NCI-H146 treated with DMSO at 0.1 percent for 48 hours (cell line): ENCODE measurements around the gene APBA2.

Experiments used
- DNase-seq: peaks from one replicate; lab custom pipeline; 2025; ENCODE audit not compliant: unreplicated experiment; lab: John Stamatoyannopoulos, UW

Gene APBA2

DNA sequence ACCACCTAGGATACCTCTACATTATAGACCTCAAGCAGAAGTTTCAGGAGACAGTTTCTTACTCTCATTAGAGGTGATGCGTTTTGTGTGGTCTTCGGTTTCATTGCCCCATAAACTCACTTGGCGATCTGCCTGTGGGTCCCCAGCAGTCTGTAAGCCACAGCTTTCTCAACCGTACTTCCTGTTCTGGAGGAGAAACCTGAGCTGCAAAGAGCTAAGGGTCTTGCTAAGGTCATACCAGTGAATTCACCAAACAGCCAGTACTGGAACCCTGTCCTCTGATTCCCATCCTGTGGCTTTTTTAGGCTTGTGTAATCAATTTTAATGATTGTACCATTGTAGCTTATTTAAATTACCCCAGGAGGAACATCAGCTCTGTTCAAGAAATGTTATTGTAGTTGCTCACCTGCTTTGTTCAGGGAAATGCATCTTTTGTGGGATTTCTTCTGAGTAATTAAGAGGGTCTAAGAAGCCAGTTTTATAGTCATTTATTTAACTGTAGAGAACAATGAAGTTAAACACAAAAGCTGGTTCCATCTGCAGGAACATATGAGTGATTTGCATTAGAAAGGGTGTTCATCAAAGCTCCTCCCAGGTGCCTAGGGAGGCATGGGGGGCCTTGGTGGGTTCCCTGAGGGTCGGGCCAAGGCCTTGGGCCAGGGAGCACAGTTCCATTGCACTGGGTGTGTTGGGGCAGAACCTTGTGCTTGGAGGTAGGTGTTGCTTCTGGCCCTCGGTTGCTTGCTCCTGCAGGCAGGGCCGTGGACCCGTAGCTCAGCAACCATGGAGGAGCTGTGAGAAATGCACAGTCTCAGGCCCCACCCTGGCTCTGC is 69.6 kb downstream of the APBA2 start:
- no peak for DNase-seq

DNA sequence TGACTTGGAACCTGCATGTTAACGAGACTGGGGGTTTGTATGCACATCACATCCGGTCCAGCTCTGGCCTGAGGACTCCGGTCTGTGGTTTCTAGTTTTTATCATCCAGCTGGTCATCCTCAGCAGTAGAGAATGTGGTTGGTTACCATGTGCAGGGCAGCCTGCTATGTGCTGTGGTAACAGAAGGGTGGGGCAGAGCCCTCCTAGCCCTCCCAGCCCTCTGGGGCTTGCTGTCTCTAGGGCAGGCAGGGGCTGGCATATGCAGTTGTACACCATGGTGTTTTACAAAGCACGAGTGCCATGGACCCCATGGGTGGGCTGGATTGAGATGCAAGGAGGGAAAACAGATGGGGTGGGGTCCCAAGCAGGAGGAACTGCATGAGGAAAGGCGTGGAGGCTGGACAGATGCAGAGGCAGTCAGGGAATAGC is 70.2 kb downstream of the APBA2 start:
- DNase-seq = no peak

DNA sequence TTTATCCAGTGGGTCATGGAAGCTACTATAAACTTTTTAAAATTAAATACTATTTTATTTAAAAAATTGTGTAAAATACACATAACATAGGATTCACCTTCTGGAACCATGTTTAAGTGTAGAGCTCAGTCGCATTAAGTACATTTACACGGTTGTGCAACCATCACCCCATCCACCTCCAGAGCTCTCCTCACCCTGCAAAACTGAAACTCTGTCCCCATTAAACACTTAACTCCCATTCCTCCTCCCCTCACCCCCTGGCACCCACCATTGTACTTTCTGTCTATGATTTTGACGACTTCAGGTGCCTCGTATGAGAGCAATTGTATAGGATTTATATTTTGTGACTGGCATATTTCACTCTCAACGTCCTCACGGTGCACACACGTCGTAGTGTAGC is 70.7 kb downstream of the APBA2 start:
- no peak for DNase-seq

DNA sequence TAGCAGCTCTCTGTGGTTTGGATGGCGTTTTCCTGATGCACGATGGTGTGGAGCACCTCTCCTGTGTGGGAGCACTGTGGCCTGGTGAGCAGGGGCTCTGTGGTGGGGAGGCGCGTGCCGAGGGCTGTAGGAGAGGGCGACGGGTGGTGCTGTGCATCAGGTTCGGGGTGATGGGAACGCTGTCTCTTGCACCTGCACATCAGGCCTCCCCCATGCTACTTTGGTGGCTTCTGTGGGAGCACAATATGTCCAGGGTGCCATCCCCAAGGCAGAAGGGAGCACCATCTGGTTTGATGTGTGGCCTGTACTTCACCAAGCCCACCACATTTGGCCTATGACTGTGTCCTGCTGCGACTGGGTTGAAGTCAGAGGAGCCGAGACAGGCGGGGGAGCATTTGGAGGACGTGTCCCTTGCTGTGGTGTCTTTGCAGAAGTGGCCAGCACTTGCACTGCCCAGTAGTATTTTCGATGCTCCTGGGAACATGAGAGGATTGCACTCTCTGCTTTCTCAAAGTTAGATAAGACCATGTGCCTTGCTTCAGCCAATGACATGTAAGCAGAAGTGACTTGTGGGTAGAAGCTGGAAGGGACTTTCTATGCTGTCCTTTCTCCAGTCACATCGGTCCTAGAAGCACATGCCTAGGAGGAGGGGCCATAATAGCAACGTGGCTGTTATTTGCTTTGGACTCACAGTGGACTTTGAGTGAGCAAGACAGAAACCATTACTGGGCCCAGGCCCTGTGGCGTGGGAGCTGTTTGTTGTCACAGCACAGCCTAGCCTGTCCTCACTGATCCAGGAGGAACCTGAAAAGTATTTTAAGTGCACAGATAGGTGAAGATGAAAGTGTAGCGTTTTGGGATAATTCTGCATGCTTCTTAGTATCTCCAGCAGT is 72.1 kb downstream of the APBA2 start:
- DNase-seq = no peak

DNA sequence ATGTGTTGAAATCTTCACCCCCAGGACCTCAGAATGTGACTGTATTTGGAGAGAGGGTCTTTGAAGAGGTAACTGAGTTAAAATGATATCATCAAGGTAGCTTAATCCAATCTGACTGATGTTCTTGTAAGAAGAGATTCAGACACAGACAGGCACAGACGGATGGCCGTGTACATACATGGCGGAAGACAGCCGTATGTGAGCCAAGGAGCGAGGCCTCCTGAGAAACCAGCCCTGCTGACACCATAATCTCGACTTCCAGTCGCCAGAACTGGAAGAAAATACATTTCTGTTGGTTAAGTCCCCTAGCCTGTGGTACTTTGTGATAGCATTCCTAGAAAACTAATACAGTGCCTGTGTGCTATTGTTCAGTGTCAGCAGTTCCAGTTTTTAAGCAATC is 73.6 kb downstream of the APBA2 start:
- no peak for DNase-seq

DNA sequence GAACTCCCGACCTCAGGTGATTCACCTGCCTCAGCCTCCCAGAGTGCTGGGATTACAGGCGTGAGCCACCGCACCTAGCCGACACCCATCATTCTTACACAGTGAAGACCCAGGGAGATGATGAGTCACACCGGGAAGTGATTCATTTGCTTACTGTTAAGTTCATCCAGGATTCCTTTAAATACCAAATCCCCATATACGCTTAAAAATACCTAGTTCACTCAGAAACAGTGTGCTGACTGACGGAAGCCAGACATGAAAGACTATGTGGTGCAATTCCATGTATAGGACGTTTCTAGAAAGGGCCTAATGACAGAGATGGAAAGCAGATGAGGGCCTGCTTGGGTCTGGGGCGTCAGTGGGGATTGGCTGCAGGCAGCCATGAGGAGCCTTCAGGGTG is 75.2 kb downstream of the APBA2 start:
- DNase-seq = no peak

DNA sequence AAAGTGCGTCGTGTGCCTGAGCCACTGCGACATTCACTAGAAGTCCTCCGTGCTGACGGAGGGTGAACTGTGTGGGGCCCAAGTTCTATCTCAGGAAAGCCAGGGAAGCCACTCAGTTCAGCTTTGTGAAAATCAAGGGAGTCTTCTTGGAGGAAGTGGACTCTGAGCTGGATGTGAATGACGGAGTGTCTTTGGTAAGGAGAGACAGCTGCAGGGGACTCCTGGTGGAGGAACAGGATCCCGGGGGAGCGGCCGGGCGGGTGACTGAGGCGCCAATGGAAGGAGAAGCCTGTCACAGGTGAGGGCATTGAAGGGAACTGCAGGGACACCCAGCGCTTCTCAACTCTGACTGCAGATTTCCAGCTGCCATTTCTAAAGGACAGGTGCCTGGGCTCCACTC is 75.6 kb downstream of the APBA2 start:
- no peak for DNase-seq

DNA sequence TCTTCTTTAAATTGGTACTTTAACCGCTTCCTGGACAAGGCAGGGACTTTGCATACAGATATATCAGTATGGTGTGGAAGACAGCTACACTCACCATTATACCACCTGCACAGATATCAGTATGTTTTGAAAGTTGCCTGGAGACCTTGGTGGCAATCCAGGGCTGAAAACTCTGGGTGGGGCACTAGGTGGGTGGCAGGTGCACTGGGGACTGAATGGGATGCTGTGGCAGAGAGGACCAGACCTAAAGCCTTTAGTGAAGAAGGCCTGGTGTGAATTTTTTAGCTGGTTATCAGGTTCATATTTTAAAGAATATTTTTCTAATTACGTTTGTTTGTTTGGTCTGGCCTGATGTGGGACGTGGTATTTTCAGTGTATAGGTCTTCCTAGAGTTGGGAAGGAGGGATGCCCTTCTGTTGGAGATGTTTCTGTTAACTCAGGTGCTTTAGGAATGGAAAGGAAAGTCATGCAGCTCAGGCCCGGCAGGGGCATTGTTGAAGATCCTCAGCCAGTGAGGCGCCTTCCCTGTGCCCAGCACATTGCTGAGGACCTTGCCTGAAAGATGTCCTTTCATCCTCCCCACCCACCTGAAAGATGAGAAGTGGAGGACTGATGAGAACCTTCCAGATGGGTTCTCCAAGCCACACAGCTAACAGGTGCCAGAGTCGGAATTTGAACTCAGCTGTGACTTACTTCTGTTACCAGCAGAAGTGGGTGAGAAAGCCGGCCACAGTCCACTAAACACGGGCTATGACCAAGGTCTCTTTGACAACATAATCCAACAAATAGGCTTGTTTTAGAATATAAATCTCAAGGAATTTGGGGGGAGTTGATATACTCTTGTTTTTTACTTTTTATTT is 77.3 kb downstream of the APBA2 start:
- no peak for DNase-seq

DNA sequence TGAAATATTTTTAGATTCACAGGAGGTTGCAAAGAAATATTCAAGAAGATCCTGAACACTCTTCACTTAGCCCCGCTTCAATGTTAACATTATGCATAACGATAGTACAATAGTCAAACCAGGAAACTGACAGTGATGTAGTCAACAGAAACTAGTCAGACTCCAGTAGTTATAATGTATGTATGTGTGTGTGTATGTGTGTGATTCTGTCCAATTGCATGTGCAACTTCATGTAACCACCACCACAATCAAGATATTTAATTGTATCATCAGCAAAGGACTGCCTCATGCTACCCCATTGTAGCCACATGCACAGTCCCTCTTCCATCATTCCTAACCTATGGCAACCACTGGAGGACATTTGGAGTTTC is 77.9 kb downstream of the APBA2 start:
- no peak for DNase-seq

DNA sequence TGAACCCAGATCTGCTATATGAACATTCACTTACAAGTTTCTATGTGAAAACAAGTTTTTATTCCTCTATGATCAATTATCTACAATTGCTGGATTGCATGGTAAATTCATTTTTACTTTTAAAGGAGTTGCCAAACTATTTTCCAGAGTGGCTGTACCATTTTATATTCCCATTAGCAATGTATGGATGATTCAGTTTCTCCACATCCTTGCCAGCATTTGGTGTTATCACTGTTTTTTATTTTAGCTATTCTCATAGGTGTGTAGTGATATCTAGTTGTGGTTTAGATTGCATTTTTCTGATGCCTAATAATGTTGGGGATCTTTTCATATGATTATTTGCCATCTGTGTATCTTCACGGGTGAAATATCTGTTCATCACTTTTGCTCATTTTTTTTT is 78.3 kb downstream of the APBA2 start:
- no peak for DNase-seq

DNA sequence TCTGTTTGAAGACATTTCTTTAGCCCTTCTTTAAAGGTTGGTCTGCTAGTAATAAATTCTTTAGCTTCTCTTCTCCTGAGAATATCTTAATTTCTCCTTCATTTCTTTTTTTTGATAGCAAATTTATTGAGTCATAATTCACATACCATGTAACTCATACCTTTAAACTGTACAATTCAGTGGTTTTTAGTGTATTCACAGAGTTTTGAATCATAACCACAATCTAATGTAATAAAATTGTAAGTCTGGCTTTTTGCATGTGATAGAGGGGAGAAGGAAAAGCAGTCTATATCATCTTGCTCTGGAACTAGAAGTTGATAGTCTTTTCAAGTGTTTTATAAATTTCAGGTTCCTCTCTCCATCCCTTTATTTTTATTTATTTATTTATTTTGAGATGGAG is 81.3 kb downstream of the APBA2 start:
- no peak for DNase-seq

DNA sequence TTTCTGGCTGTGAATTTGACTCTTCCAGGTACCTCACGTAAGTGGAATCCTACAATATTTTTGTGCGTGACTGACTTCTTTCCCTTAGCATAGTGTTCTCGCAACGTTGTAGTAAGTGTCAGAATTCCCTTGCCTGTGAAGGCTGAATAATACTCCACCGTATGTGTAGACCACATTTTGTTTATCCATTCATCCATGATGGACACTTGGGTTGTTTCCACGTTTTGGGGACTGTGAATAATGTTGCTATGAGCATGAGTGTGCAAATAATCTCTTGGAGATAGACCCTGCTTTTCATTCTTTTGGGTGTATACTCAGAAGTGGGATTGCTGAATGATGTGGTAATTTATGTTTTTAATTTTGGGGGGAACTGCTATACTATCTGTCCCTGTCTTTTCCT is 82.2 kb downstream of the APBA2 start:
- no peak for DNase-seq

DNA sequence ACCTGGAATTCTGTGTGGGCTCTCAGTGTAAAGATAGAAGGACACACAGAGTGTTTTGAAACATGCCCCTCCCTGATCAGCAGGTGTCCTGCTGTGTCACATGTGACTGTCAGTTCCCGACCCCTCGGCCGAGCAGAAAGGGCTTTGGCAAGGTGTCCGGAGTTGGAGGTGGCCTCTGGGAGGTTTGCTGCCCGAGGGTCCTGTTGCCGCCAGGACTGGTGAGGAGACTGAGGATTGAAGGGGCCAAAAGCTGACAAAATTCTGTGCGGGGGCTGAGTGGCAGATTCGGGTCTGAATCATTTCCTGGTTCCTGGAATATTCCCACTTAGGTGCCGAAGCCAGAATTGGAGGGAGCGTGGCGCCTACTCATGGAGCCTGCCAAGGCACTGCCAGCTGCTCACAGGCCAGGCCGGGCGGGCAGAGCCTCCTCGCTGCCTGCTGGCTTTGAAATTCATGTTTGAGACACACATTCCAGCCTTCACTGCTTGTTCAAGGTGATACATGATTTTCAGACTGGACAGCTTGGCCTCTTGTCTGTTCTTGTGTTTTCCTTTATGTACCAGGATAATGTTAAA is 83.8 kb downstream of the APBA2 start:
- DNase-seq = no peak

DNA sequence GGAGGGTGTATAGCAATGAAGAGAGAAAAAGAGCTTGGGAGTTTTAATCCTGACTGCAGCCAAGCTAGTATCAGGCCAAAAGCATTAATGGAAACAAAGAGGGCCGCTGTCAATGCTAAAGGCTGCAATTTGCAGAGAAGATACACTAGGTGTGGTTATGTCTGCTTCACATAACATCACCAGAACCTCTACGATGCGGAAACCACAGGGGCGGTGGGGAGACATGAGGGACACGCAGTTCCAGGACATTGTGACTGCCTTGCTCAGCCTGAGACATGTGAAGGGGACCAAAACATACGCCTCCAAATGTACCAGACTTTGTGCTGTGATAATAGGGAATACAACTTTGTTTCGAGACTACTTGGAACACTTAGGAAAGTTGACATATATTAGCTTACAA is 88.4 kb downstream of the APBA2 start:
- DNase-seq = no peak

DNA sequence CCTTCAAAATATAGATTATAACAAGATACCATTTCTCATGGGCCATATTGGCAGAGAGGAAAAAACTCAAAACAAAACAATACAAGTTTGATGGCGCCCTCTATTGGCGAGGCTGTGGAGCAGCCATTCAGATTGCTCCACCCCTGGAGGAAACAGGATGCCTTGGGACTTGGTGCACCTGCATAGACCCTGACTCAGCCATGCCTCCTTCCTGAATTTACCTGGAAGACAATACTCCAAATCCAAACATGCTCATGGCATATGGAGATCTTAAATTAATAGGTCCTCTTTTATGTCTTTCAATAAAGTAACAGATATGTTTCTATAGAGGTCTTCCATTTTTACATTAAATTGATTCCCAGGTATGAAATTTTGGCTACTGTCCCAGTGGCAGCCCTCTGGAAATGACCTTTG is 90.0 kb downstream of the APBA2 start:
- DNase-seq = no peak

DNA sequence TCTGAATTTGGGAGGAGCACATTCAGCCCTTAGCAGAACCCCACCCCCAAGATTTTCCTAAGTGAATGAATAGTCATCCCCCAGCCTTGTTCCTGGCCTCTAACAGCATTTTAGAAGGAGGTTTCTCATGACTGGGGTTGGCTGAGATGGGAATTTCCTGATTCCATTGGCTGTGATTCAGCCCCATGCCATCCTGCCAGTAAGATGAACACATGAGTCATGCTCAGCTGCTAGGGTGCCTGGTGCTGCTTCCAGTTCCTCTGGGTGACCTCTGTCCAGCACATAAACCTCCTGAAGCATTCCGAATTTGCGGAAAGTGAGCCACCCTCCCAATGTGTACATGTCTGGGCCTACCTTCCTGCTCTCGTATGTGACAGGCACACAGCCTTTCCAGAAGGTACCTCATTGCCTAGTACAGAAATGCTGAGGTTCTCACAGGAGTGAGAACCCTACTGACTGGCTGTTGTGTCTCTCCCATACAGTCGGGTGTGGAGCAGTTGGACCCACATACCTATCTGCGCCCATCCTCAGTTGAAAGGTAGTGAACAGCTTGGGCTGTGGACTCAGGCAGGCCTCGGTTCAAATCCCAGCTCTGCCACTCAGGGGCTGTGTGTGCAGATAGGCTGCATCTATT is 91.7 kb downstream of the APBA2 start:
- no peak for DNase-seq

DNA sequence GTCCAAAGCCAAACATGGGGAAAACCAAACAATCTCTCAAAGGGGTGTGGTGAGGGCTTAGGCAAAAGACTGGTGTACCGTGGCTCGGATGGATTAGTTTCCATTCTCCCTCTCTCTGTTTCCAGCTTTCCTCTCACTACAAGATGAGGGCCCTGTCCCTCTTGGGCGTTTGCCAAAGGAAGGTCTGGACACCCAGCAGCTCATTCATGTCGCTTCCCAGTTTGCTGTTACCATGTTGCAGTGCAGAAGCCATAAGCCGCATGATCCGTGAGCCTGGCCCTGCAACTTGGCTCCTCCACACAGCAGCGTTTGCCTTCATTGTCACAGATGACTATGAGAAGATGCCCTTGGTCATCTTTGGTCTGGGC is 92.2 kb downstream of the APBA2 start:
- DNase-seq = no peak

DNA sequence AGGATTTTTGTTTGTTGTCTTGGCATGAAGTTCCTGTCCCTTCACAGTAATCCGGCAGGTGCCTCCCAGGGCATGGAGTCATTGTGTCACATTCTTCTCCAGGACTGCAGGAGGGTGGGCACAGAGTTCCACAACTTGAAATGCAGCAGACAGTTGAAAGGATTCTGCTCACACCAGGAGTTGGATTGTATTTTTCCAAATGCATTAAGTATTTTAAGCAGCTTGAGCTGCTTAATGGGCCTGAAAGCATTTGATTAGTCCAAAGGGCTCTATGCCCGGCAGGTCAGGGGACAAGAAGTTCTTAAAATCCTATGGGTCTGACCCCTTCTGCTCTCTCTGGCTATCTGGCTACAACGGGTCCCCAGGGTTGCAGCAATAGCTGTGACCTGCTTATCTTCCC is 92.9 kb downstream of the APBA2 start:
- no peak for DNase-seq

DNA sequence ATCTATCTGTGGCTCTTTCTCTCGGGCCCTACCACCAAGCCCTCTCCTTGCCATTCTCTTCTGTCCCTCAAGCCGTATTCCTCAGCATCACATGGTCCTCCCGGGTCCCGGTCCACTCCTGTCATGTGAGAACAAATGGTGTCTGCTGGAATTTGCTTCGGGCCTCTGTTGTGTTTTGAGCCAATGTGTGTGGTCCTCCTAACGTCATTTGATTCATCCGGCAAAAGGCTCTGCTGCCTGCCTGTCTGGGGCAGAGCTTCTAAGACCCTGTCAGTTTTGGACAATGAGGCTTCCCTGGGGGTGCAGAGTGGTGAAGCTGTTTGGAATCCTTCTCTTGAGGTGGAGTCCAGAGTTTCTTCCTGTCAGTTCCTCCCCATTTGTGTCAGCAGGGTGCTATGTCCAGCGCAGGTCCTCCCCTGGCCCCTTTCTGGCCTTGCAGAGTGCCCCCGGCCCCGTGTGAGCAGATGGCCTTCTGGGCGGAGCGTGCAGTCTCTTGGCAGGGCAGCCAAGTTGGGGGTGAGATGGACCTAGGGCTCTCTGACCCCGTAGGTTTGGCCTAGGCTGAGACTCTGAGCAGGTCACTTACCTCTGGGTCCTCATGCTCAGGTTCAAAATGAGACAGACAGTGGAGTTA is 93.6 kb downstream of the APBA2 start:
- no peak for DNase-seq

DNA sequence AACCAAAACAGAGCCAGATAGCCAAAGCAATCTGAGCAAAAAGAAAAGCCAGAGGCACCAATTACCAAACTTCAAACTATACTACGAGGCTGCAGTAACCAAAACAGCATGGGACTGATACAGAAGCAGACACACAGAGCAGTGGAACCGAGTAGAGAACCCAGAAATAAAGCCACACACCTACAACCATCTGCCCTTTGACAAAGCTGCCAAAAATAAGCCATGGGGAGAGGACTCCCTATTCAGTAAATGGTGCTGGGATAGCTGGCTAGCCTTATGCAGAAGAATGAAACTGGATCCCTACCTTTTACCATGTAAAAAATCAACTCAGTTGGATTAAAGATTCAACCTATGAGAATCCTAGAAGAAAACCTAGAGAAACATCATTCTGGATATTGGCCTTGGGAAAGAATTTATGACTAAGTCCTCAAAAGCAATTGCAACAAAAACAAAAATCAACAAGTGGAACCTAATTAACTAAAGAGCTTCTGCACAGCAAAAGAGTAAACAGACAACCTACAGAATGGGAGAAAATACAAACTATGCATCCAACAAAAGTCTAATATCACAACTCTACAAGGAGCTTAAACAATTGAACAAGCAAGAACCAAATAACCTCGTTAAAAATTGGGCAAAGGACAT is 95.1 kb downstream of the APBA2 start:
- no peak for DNase-seq
